Astrocyte of the spinal cord (primary cell): ENCODE results near the gene FHIT.

Experiments used
- DNase-seq: peaks from one replicate; pipeline ENCODE4 v3.0.0; 2011; ENCODE audit warnings: low read depth, low spot score
- H3K4me3 ChIP-seq: 2 replicates; pipeline ENCODE4 v1.5.1; 2011; ENCODE audit warnings: low read depth, mild to moderate bottlenecking, low read length, moderate library complexity
- CTCF ChIP-seq: IDR thresholded peaks from 2 replicates; pipeline ENCODE4 v1.5.1; 2012; ENCODE audit warnings: low read depth, mild to moderate bottlenecking, low read length, inconsistent platforms
- in situ Hi-C: cut with HindIII; loops from 2 replicates; pipeline ENCODE4 v1.10.0; 2017; ENCODE audit warnings: low sequenced_read_pairs

The FHIT gene

GRCh38 chr3:60461267-60461666 lies 790.0 kb downstream of the FHIT start:
- no peak for DNase-seq
- in situ Hi-C loops = no loop called here
- no peak overlapping the region for H3K4me3 ChIP-seq
- no peak for TF ChIP-seq CTCF

- in situ Hi-C loops = no loop called here
- DNase-seq = no peak
- H3K4me3 ChIP-seq = no peak overlapping the region
- no peak for TF ChIP-seq CTCF
Observed at GRCh38 chr3:60456180-60456579, 795.1 kb downstream of the FHIT start.

- DNase-seq = no peak
- no peak for TF ChIP-seq CTCF
- no peak overlapping the region for H3K4me3 ChIP-seq
- in situ Hi-C loops = no loop called here
Observed at GRCh38 chr3:60453326-60453725, 797.9 kb downstream of the FHIT start.

GRCh38 chr3:60448696-60449095 lies 802.6 kb downstream of the FHIT start:
- TF ChIP-seq CTCF = no peak
- in situ Hi-C loops = no loop called here
- no peak overlapping the region for H3K4me3 ChIP-seq

GRCh38 chr3:60445446-60445845 lies 805.8 kb downstream of the FHIT start:
- no peak overlapping the region for H3K4me3 ChIP-seq
- DNase-seq = no peak
- in situ Hi-C loops = no loop called here
- TF ChIP-seq CTCF = no peak

More at GRCh38 chr3:60448696-60449095, 802.6 kb downstream of the FHIT start:
- DNase-seq = no peak

GRCh38 chr3:60444898-60445437 lies 806.3 kb downstream of the FHIT start:
- no peak for DNase-seq
- no peak overlapping the region for H3K4me3 ChIP-seq
- TF ChIP-seq CTCF = no peak
- in situ Hi-C loops = no loop called here

- H3K4me3 ChIP-seq = no peak overlapping the region
- no peak for TF ChIP-seq CTCF
- no peak for DNase-seq
- in situ Hi-C loops = no loop called here
Observed at GRCh38 chr3:60440869-60441268, 810.4 kb downstream of the FHIT start.
